IMR-90 (cell line): Measurements from ENCODE around the gene DGKB. TPM values are rescaled to one million over a fixed set of nuclear protein-coding genes. Genes with fewer than 3 reads are reported as not detected.

Experiments
- ATAC-seq: fragments of 200-7000 bp; cut with Tn5 transposase; 2 replicates; pipeline ENCODE4 v1.9.1; 2020; ENCODE audit warnings: low read depth, mild to moderate bottlenecking, moderate library complexity
- BruUV-seq: library from RNA; stranded (reverse); fragments of 400-500 nt; replicated peaks from 2 replicates; lab custom pipeline; 2021; lab: Mats Ljungman, UMichigan
- CTCF ChIA-PET: fragments of 300-600 bp; formaldehyde crosslinking; extraction: SDS; loops from one replicate; lab custom pipeline; 2021; ENCODE audit warnings: antibody characterized with exemption; lab: Yijun Ruan, JAX
- POLR2A ChIA-PET: fragments of 300-600 bp; sonication (Branson Sonifier 250); formaldehyde crosslinking; loops from one replicate; lab custom pipeline; 2022; ENCODE audit warnings: antibody characterized with exemption; ENCODE audit not compliant: unreplicated experiment; lab: Charles Lee
- DNase-seq: peaks from one replicate; pipeline ENCODE4 v3.0.0; 2013
- H2AFZ ChIP-seq: replicated peaks from 2 replicates; pipeline ENCODE3; 2013; ENCODE audit warnings: low read length, mild to moderate bottlenecking; ENCODE audit not compliant: poor library complexity
- H2AK5ac ChIP-seq: 2 replicates; pipeline ENCODE4 v1.6.1; 2013; ENCODE audit warnings: low read depth, low read length, inconsistent platforms
- H2AK9ac ChIP-seq: replicated peaks from 2 replicates; pipeline ENCODE3; 2013; ENCODE audit warnings: mild to moderate bottlenecking, low read depth, low read length, moderate library complexity; ENCODE audit not compliant: poor library complexity
- H2BK120ac ChIP-seq: 2 replicates; pipeline ENCODE4 v1.6.1; 2013; ENCODE audit warnings: low read depth, low read length, inconsistent platforms
- H2BK15ac ChIP-seq: 3 replicates; pipeline ENCODE4 v1.6.1; 2013; ENCODE audit warnings: low read depth, low read length, inconsistent platforms
- H2BK20ac ChIP-seq: 2 replicates; pipeline ENCODE4 v1.6.1; 2013; ENCODE audit warnings: low read depth, mild to moderate bottlenecking, inconsistent platforms, low read length, moderate library complexity
- H2BK5ac ChIP-seq: 2 replicates; pipeline ENCODE4 v1.6.1; 2013; ENCODE audit warnings: mild to moderate bottlenecking, low read depth, low read length, inconsistent platforms; ENCODE audit not compliant: poor library complexity, severe bottlenecking
- H3K14ac ChIP-seq: replicated peaks from 2 replicates; pipeline ENCODE4 v1.6.1; 2013; ENCODE audit warnings: low read depth, low read length, inconsistent platforms
- H3K18ac ChIP-seq: 2 replicates; pipeline ENCODE4 v1.6.1; 2013; ENCODE audit warnings: low read depth, low read length, control low read depth
- H3K23ac ChIP-seq: 2 replicates; pipeline ENCODE4 v1.6.1; 2013; ENCODE audit warnings: low read depth, low read length, inconsistent platforms
- H3K27ac ChIP-seq: 2 replicates; pipeline ENCODE4 v1.5.1; 2013; ENCODE audit warnings: mild to moderate bottlenecking, control low read depth, low read length; ENCODE audit not compliant: insufficient read depth
- H3K27me3 ChIP-seq: 2 replicates; pipeline ENCODE4 v1.6.1; 2013; ENCODE audit warnings: low read length; ENCODE audit not compliant: control insufficient read depth, insufficient read depth
- H3K36me3 ChIP-seq: 2 replicates; pipeline ENCODE4 v1.6.1; 2013; ENCODE audit warnings: low read length, mixed read lengths; ENCODE audit not compliant: control insufficient read depth, insufficient read depth
- H3K4ac ChIP-seq: 2 replicates; pipeline ENCODE4 v1.6.1; 2013; ENCODE audit warnings: low read depth, low read length, inconsistent platforms
- H3K4me1 ChIP-seq: 2 replicates; pipeline ENCODE4 v1.6.1; 2013; ENCODE audit warnings: low read length, mixed read lengths; ENCODE audit not compliant: control insufficient read depth, insufficient read depth
- H3K4me2 ChIP-seq: 2 replicates; pipeline ENCODE4 v1.6.1; 2013; ENCODE audit warnings: low read depth, mild to moderate bottlenecking, control low read depth, low read length, moderate library complexity
- H3K4me3 ChIP-seq: 2 replicates; pipeline ENCODE4 v1.5.1; 2013; ENCODE audit warnings: low read depth, mild to moderate bottlenecking, control low read depth, low read length, moderate library complexity; ENCODE audit not compliant: insufficient read depth
- H3K56ac ChIP-seq: 2 replicates; pipeline ENCODE4 v1.6.1; 2013; ENCODE audit warnings: low read length, inconsistent platforms; ENCODE audit not compliant: insufficient read depth; ENCODE audit errors: extremely low read depth
- H3K79me1 ChIP-seq, 2 experiments: 2 replicates each; pipeline ENCODE4 v1.6.1; 2013; ENCODE audit warnings: low read length in 2 of 2, inconsistent platforms in 1 of 2, low read depth in 1 of 2
- H3K9ac ChIP-seq: 2 replicates; pipeline ENCODE4 v1.6.1; 2013; ENCODE audit warnings: low read depth, low read length, control low read depth
- H3K9me1 ChIP-seq: 2 replicates; pipeline ENCODE4 v1.6.1; 2013; ENCODE audit warnings: low read length, inconsistent platforms; ENCODE audit not compliant: insufficient read depth
- H3K9me3 ChIP-seq: 2 replicates; pipeline ENCODE4 v1.6.1; 2013; ENCODE audit warnings: low read length; ENCODE audit not compliant: control insufficient read depth, insufficient read depth
- H4K20me1 ChIP-seq: 2 replicates; pipeline ENCODE4 v1.6.1; 2013; ENCODE audit warnings: low read length, inconsistent platforms; ENCODE audit not compliant: insufficient read depth
- H4K5ac ChIP-seq: 2 replicates; pipeline ENCODE4 v1.6.1; 2013; ENCODE audit warnings: mild to moderate bottlenecking, low read depth, low read length, control low read depth
- H4K8ac ChIP-seq, 2 experiments: 2 replicates each; pipeline ENCODE4 v1.6.1; 2013; ENCODE audit warnings: low read depth in 2 of 2, low read length in 2 of 2, control low read depth in 1 of 2, inconsistent platforms in 1 of 2
- H4K91ac ChIP-seq: 2 replicates; pipeline ENCODE4 v1.6.1; 2013; ENCODE audit warnings: low read depth, low read length, inconsistent platforms; ENCODE audit not compliant: insufficient read depth
- BHLHE40 ChIP-seq: fragments of 150-350 bp; IDR thresholded peaks from 2 replicates; pipeline ENCODE4 v1.6.1; 2016; ENCODE audit warnings: mild to moderate bottlenecking, low read depth, low read length
- CEBPB ChIP-seq: IDR thresholded peaks from 2 replicates; pipeline ENCODE4 v1.6.1; 2012; ENCODE audit warnings: low read depth, low read length, improper control_type of control experiment
- CHD1 ChIP-seq: IDR thresholded peaks from 2 replicates; pipeline ENCODE4 v1.6.1; 2012; ENCODE audit warnings: low read depth, low read length, improper control_type of control experiment
- ELK1 ChIP-seq: fragments of 150-350 bp; IDR thresholded peaks from 2 replicates; pipeline ENCODE4 v1.6.1; 2016; ENCODE audit warnings: low read depth, mild to moderate bottlenecking, low read length, moderate library complexity, borderline replicate concordance
- FOS ChIP-seq: fragments of 150-350 bp; IDR thresholded peaks from 2 replicates; pipeline ENCODE4 v1.6.1; 2016; ENCODE audit warnings: low read depth, low read length
- MAFK ChIP-seq: IDR thresholded peaks from 2 replicates; pipeline ENCODE4 v1.6.1; 2012; ENCODE audit warnings: low read depth, low read length, improper control_type of control experiment
- MAZ ChIP-seq: IDR thresholded peaks from 2 replicates; pipeline ENCODE4 v1.6.1; 2012; ENCODE audit warnings: low read depth, mild to moderate bottlenecking, low read length, improper control_type of control experiment, moderate library complexity, borderline replicate concordance
- MXI1 ChIP-seq: IDR thresholded peaks from 2 replicates; pipeline ENCODE4 v1.6.1; 2012; ENCODE audit warnings: low read depth, mild to moderate bottlenecking, low read length, moderate library complexity, borderline replicate concordance
- NFE2L2 ChIP-seq: fragments of 150-350 bp; IDR thresholded peaks from 2 replicates; pipeline ENCODE4 v1.6.1; 2016; ENCODE audit warnings: low read depth, mild to moderate bottlenecking, low read length
- POLR2A ChIP-seq: IDR thresholded peaks from 2 replicates; pipeline ENCODE4 v1.6.1; 2012; ENCODE audit warnings: mild to moderate bottlenecking, low read depth, low read length
- RAD21 ChIP-seq: IDR thresholded peaks from 2 replicates; pipeline ENCODE4 v1.6.1; 2012; ENCODE audit warnings: low read length, improper control_type of control experiment
- RFX5 ChIP-seq: IDR thresholded peaks from 2 replicates; pipeline ENCODE4 v1.8.0; 2012; ENCODE audit warnings: low read depth, mild to moderate bottlenecking, low read length, moderate library complexity
- SMC3 ChIP-seq: fragments of 150-350 bp; IDR thresholded peaks from 2 replicates; pipeline ENCODE4 v1.6.1; 2016; ENCODE audit warnings: low read depth, mild to moderate bottlenecking, antibody characterized with exemption, low read length, moderate library complexity
- WGBS, 2 experiments: methylation state at CpG; one replicate each; pipeline versions ENCODE4 v1.1.5 to v1.1.7; 2013; ENCODE audit warnings: missing lambda C conversion rate in 2 of 2; ENCODE audit not compliant: insufficient read length in 1 of 2; ENCODE audit errors: extremely low coverage in 2 of 2; 5-methylcytosine and 5-hydroxymethylcytosine counted together
- dilution Hi-C: fragments of 300-500 bp; cut with HindIII; formaldehyde crosslinking; loops from one replicate; pipeline ENCODE4 v1.14.3; 2018; ENCODE audit warnings: low sequenced_read_pairs; ENCODE audit not compliant: unreplicated experiment
- in situ Hi-C: fragments of 300-500 bp; cut with MboI; formaldehyde crosslinking; loops from 3 replicates; pipeline ENCODE4 v1.14.3; 2019; ENCODE audit warnings: low sequenced_read_pairs, inconsistent platforms, mixed read lengths
- intact Hi-C: fragments of 100-400 bp; cut with micrococcal nuclease; formaldehyde crosslinking; loops from 2 replicates; pipeline ENCODE4 v1.10.0; 2022
- polyA plus RNA-seq, 3 experiments: library from polyadenylated mRNA; depleted of rRNA; stranded (reverse); fragments of >200 nt; gene quantifications; 2 replicates each; pipeline ENCODE4 v1.2.3, GENCODE V29; 2012; ENCODE audit warnings: low replicate concordance in 1 of 3
- total RNA-seq: library from RNA; depleted of rRNA; stranded (reverse); fragments of >200 nt; gene quantifications from 2 replicates; pipeline ENCODE4 v1.2.3, GENCODE V29; 2012

DGKB gene
- total and polyA plus RNA-seq, 2 of the 4 experiments (the other 2 are of a cell fraction), result not detected

GRCh38 chr7:14762561-14762960, 140.0 kb downstream of the DGKB start:
- H3K36me3 ChIP-seq, result no peaks in the 10 kb centered on the region
- H2BK20ac ChIP-seq, result no peak overlapping the region
- ChIA-PET POLR2A (no interaction called here), CTCF (no interaction called here)
- no peaks in the 10 kb centered on the region for H3K79me1 ChIP-seq
- no peak overlapping the region for H2AK9ac ChIP-seq
- H2BK5ac ChIP-seq, result no peak overlapping the region
- dilution Hi-C loops, result no loop called here
- no peaks in the 10 kb centered on the region for H3K9me3 ChIP-seq
- no peak overlapping the region for H2BK120ac ChIP-seq
- no TSS peak for BruUV-seq
- H3K56ac ChIP-seq, result no peak overlapping the region
- H3K4me2 ChIP-seq, result no peak overlapping the region
- no peaks in the 10 kb centered on the region for H3K4me1 ChIP-seq
- intact Hi-C loops, result no loop called here
- no peaks in the 10 kb centered on the region for H3K27me3 ChIP-seq
- DNase-seq (no peak), ATAC-seq (no peak)
- no peak overlapping the region for H3K9ac ChIP-seq
- H3K23ac ChIP-seq, result no peak overlapping the region
- H2AFZ ChIP-seq, result no peak overlapping the region
- in situ Hi-C loops, result no loop called here
- TF ChIP-seq FOS (no peak), RAD21 (no peak), NFE2L2 (no peak), RFX5 (no peak), MAFK (no peak), CHD1 (no peak), SMC3 (no peak), BHLHE40 (no peak), MAZ (no peak), CEBPB (no peak), MXI1 (no peak), ELK1 (no peak), POLR2A (no peak)
- no peaks in the 10 kb centered on the region for H3K9me1 ChIP-seq
- H4K91ac ChIP-seq, result no peak overlapping the region
- H4K5ac ChIP-seq, result no peak overlapping the region
- whole genome bisulfite sequencing, 2 experiments, result no CpG with 5 or more reads among the region's 1 CpG
- no peak overlapping the region for H3K18ac ChIP-seq
- H3K4ac ChIP-seq, result no peak overlapping the region
- H2AK5ac ChIP-seq, result no peak overlapping the region
- H3K4me3 ChIP-seq, result no peak overlapping the region
- H3K14ac ChIP-seq, result no peak overlapping the region
- H4K8ac ChIP-seq, result no peak overlapping the region
- H4K20me1 ChIP-seq, result no peaks in the 10 kb centered on the region
- no peak overlapping the region for H2BK15ac ChIP-seq
- H3K27ac ChIP-seq, result no peak overlapping the region
